Measurements from ENCODE around the gene SLC38A3. TPM values are rescaled to one million over a fixed set of nuclear protein-coding genes. Genes with fewer than 3 reads are reported as not detected.
A peak's percentile ranks its signal among the peaks of the same experiment; 100 is the strongest.

Gene SLC38A3
- total RNA-seq, 1 donor from 2014 or later, result 2.5 TPM

GRCh38 chr3:50186096-50186495 lies 19.0 kb upstream of the SLC38A3 start:
- intact Hi-C loops (cut with DNase I), result no loop called here
- DNase-seq (ENCODE audit: low spot score) (no peak), ATAC-seq (no peak)

GRCh38 chr3:50187750-50188149 lies 17.3 kb upstream of the SLC38A3 start:
- intact Hi-C loops (cut with DNase I), result loop anchor here (2.0 kb wide), 1 partner anchor 67 kb away; no protein-coding TSS in a partner anchor
- ATAC-seq, result no peak
- DNase-seq (ENCODE audit: low spot score), result no peak

GRCh38 chr3:50189274-50189673 lies 15.8 kb upstream of the SLC38A3 start:
- ATAC-seq, result peak; percentile 79
- intact Hi-C loops (cut with DNase I), result loop anchor here (2.0 kb wide), 1 partner anchor 68 kb away; no protein-coding TSS in a partner anchor
- DNase-seq (ENCODE audit: low spot score), result peak; percentile 83

- ATAC-seq (no peak), DNase-seq (ENCODE audit: low spot score) (no peak)
- intact Hi-C loops (cut with DNase I), result loop anchor here (2.0 kb wide), 1 partner anchor 69 kb away; no protein-coding TSS in a partner anchor
Measured at GRCh38 chr3:50189989-50190388, 15.1 kb upstream of the SLC38A3 start.

GRCh38 chr3:50190936-50191660 lies 14.0 kb upstream of the SLC38A3 start, which contains the start of gene GNAT1:
TSS of gene GNAT1 (plus strand) at chr3:50191610. CDS start at chr3:50191726, 116 bp downstream.
- intact Hi-C loops (cut with DNase I), result no loop called here
- ATAC-seq (no peak), DNase-seq (ENCODE audit: low spot score) (no peak)

GRCh38 chr3:50192124-50192523 lies 12.9 kb upstream of the SLC38A3 start:
- ATAC-seq, result no peak
- DNase-seq (ENCODE audit: low spot score), result no peak
- intact Hi-C loops (cut with DNase I), result no loop called here

- peak; percentile 84 for DNase-seq (ENCODE audit: low spot score)
- intact Hi-C loops (cut with DNase I), result no loop called here
- ATAC-seq, result peak; percentile 36
Measured at GRCh38 chr3:50192689-50193141, 12.4 kb upstream of the SLC38A3 start.

GRCh38 chr3:50193286-50193685 lies 11.8 kb upstream of the SLC38A3 start:
- DNase-seq (ENCODE audit: low spot score), result no peak
- intact Hi-C loops (cut with DNase I), result no loop called here
- ATAC-seq, result no peak

GRCh38 chr3:50193746-50194127 lies 11.3 kb upstream of the SLC38A3 start:
- intact Hi-C loops (cut with DNase I), result loop anchor here (2.0 kb wide), 1 partner anchor 31 kb away; no protein-coding TSS in a partner anchor
- DNase-seq (ENCODE audit: low spot score) (no peak), ATAC-seq (no peak)

- intact Hi-C loops (cut with DNase I), result loop anchor here (2.0 kb wide), 1 partner anchor 30 kb away; no protein-coding TSS in a partner anchor
- ATAC-seq, result peak; percentile 77
Measured at GRCh38 chr3:50194128-50194902, 10.8 kb upstream of the SLC38A3 start.

GRCh38 chr3:50194903-50195500 lies 10.1 kb upstream of the SLC38A3 start:
- DNase-seq (ENCODE audit: low spot score) (no peak), ATAC-seq (peak; percentile 40)
- intact Hi-C loops (cut with DNase I), result loop anchor here (2.0 kb wide), 1 partner anchor 30 kb away; no protein-coding TSS in a partner anchor

More at GRCh38 chr3:50194128-50194902, 10.8 kb upstream of the SLC38A3 start:
- peak; percentile 84 for DNase-seq (ENCODE audit: low spot score)

GRCh38 chr3:50195501-50196252 lies 9.4 kb upstream of the SLC38A3 start:
- ATAC-seq (no peak), DNase-seq (ENCODE audit: low spot score) (no peak)
- intact Hi-C loops (cut with DNase I), result loop anchor here (2.0 kb wide), 1 partner anchor 29 kb away; no protein-coding TSS in a partner anchor

- ATAC-seq (no peak), DNase-seq (ENCODE audit: low spot score) (no peak)
- intact Hi-C loops (cut with DNase I), result no loop called here
Measured at GRCh38 chr3:50196253-50196801, 8.7 kb upstream of the SLC38A3 start.

GRCh38 chr3:50201573-50202315 lies 3.3 kb upstream of the SLC38A3 start:
- intact Hi-C loops (cut with DNase I), result no loop called here
- DNase-seq (ENCODE audit: low spot score) (no peak), ATAC-seq (no peak)

- ATAC-seq, result no peak
- intact Hi-C loops (cut with DNase I), result no loop called here
- no peak for DNase-seq (ENCODE audit: low spot score)
Measured at GRCh38 chr3:50202353-50203112, 2.5 kb upstream of the SLC38A3 start.

- intact Hi-C loops (cut with DNase I), result no loop called here
- DNase-seq (ENCODE audit: low spot score) (no peak), ATAC-seq (no peak)
Measured at GRCh38 chr3:50203113-50203808, 1.8 kb upstream of the SLC38A3 start.

Measured in sciatic nerve (tissue), 2 donors.